Posterior cingulate gyrus (tissue), 11 donors: ENCODE measurements around the gene FAM149A.
A peak's percentile ranks its signal among the peaks of the same experiment; 100 is the strongest.

Source experiments
- DNase-seq, 10 donors: peaks; one replicate each; pipeline versions ENCODE4 v3.0.0 to v3.0.0-alpha.2; 2020 to 2021; ENCODE audit warnings: mixed read lengths in 3 of 10
- intact Hi-C: fragments of 100-400 bp; cut with DNase I; formaldehyde crosslinking; loops from one replicate; pipeline ENCODE4 v1.15.1; 2023

Gene FAM149A

DNA sequence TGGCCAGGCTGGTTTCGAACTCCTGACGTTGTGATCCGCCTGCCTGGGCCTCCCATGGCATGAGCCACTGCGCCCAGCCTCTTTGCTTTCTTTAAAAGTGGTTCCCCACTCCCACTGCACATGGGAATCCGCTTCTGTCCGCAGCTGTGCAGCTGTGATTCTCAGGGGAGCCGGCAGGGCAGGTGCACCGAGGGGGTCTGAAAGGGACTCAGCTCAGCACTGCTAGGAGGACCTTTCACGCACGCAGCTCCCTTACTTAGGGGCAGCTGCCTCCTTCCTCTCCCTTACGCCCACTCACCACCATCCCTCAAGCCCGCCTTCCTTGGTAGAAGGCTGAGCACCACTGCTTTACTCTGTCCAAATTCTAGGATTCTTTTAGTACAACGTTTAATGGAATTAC is 46.4 kb downstream of the FAM149A start:
- DNase-seq, result no peak
- intact Hi-C loops, result no loop called here

DNA sequence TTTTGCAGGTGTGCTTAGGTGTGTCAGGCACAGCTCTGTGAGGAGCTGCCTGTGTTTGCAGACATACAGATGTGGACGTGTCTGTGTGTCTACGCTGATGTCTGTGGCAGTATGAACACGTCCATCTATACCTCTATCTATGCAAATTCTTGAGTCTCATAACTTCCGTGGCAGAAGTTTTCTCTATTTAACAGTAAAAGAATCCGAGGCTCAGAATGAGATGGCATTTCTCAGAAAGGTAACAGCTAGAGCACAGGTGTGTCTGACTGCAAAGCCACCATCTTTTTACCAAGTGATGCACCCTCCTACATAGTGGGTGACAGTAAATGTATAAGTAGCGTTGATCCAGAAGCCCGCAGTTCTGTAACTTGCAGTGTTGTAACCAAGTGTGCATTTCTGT is 47.0 kb downstream of the FAM149A start:
- intact Hi-C loops, result no loop called here
- DNase-seq, result no peak

DNA sequence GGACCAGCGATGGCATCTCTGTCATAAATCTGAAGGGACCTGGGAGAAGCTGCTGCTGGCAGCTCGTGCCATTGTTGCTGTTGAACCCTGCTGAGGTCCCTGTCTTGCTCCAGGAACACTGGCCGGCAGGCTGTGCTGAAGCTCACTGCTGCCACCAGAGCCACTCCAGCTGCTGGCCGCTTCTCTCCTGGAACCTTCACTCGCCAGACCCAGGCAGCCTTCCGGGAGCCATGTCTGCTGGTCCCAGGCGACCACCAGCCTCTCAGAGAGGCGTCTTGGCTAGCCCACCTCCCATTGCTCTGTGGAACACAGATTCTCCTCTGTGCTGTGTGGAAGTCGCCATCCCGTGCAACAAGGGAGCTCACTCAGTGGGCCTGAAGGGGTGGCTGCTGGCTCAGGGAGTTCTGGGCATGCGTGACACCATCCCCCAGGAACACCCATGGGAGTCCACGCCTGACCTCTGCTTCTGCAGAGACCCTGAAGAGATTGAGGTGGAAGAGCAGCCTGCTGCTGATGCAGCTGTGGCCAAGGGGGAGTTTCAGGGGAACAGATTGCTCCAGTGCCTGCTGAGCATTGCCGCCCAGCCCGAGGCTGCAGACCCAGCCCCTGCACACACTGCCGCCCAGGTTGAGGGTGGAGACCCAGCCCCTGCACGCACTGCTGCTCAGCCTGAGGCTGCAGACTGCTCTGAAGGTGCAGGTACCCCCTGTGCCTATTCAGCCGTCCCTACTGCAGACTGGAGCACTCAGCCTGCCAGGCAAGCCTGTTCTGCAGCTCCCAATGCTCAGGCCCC is 53.7 kb downstream of the FAM149A start:
- peak in 1 of 10 donors; percentile 74 for DNase-seq
- intact Hi-C loops, result no loop called here

- DNase-seq, result no peak
- intact Hi-C loops, result no loop called here
These were observed 54.5 kb downstream of the FAM149A start for GRCh38 chr4:186158966-186159365.

- DNase-seq, result peak in 1 of 10 donors; percentile 9
- intact Hi-C loops, result no loop called here
These were observed 55.1 kb downstream of the FAM149A start for GRCh38 chr4:186159613-186160012.

DNA sequence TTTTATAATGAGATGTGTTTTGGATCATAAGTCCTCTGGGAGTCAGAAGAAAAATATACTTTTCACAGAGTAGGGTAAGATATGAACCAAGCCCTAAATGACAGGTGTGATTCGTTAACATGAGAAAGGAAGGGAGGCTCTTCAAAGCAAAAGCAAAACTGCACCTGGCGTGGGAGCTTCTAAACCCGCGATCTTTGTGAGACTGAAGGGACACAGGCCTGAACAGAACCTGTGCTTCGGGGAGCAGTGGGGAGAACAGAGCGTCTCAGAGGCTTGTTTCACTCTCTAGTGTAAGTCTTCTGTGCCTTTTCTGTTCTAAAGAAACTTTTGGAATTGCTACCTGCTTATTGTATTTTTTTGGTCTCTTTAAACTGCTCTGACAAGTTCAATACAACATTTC is 56.6 kb downstream of the FAM149A start:
- intact Hi-C loops, result no loop called here
- no peak for DNase-seq

DNA sequence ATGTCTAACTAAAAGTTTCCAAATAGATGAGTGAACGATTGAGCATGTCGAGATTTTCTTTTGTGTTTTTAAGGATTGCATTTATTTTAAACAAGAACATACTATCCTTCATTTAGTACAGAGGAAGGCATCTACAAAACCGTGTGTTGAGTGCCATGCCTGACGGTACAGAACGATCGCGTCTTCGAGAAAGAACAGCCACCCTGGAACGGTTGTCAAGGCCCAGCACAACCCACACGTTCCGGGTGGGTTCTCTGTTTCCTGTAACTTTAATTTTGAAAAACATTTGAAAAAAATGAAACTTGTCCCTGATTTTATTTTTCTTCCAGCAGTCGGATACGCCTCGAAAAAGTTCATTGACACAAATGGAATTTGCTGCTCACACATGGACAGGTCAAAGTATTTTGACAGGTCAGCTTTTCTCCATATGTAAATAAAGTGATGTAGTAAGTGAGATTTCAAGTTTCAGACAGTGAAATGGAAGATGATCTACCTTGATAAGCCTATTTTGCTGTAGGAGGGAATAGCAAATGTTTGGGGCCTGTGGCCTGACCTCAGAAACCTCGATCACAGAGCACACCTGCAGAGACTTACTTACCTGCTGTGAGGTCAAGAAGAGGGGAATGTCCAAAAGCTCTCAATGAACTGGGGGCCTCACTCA is 62.5 kb downstream of the FAM149A start:
- intact Hi-C loops, result no loop called here

DNA sequence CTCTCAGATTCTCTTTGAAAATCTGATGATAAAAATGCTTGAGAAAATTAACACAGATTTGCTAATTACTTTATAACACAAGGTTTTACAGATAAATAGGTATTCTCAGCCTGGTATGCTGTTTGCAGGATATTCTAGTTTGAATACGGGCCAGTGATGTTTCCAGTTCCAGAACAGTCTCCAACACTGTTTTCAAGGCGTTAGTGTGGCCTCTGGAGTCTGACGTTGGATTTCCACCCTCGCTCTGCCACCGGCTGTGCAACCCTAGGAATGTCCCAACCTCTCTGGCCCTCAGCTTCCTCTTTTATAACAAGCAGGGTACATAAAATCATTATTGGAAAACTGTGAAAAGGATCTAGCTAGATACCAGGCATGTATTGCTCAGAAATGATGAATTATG is 63.1 kb downstream of the FAM149A start:
- intact Hi-C loops, result no loop called here
- no peak for DNase-seq

More for the DNA sequence above, 62.5 kb downstream of the FAM149A start:
- no peak for DNase-seq

DNA sequence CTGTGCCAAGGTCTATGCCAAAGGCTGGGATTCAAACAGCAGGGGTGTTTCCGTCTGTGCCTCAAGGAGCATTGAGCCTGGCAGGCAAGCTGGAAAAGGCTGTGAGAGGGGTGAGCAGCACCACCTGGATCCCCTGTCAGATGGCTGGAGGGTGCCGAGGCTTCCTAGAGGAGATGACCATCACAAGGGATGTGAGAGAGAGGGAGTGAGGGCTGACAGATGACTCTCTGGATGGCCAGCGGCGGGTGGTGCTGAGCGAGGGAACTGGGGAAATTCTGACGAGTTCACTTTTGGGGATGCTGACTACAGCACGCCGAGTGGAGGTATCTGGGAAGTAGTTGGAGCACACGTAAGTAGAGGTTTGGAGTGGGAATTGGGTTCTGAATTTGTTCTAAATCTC is 64.2 kb downstream of the FAM149A start:
- intact Hi-C loops, result no loop called here
- peak in 1 of 10 donors; percentile 46 for DNase-seq

GRCh38 chr4:186169333-186169944 is 64.9 kb downstream of the FAM149A start:
- peak in 1 of 10 donors; percentile 61 for DNase-seq
- intact Hi-C loops, result no loop called here

- intact Hi-C loops, result no loop called here
- peak in 1 of 10 donors; percentile 34 for DNase-seq
These were observed 65.7 kb downstream of the FAM149A start for GRCh38 chr4:186169945-186170802.

DNA sequence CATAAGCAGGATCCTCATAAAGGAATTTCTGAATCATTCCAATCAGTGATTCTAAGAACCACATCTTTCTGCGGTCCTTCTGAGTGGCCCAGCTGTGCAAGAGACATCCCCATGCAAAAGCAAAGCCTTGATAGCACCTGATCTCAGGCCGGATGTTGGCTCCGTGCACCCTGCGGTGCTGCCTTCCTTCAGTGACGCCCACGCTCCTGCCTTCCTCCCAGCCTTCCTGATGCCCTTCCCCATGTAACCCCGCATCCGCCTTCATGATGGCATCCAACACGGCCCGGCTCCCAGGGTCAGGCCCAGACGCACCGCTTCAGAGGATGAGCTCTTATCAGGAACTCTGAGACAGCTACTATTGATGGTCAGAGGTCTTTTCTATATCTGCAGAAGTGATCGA is 66.5 kb downstream of the FAM149A start:
- peak in 1 of 10 donors; percentile 56 for DNase-seq
- intact Hi-C loops, result no loop called here

- DNase-seq, result no peak
- intact Hi-C loops, result no loop called here
These were observed 68.0 kb downstream of the FAM149A start for GRCh38 chr4:186172546-186172945.

GRCh38 chr4:186188107-186188506 is 83.6 kb downstream of the FAM149A start:
- DNase-seq, result no peak
- intact Hi-C loops, result no loop called here

DNA sequence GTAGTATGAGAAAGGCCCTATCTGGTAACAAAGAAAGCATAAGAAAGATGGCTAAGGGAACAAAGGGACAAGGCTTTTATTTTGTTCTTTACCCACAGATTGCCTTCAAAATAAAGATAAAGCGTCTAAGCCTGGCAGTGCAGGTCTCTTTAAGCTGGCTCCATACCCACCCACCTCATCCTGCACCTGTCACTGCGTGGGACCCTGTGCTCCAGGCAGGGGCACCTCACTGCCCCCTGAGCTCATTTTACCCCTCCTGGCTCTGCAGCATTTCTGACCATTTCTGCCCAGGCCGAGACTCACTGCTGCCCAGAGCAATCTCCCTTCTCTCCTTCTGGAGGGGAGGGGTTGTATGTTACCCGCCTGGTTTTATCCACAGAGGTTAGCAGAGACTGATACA is 85.2 kb downstream of the FAM149A start:
- intact Hi-C loops, result loop anchor here (2.0 kb wide), 1 partner anchor 45 kb away; no protein-coding TSS in a partner anchor
- DNase-seq, result no peak

GRCh38 chr4:186190581-186191199 is 86.2 kb downstream of the FAM149A start:
- peak in 7 of 10 donors; percentile 40 to 90 (median 50) for DNase-seq
- intact Hi-C loops, result loop anchor here (2.0 kb wide), 1 partner anchor 46 kb away; no protein-coding TSS in a partner anchor

GRCh38 chr4:186191200-186192065 is 86.9 kb downstream of the FAM149A start, which contains the start of gene CYP4V2:
Gene CYP4V2 (plus strand): TSS chr4:186191567. CDS start chr4:186191824, 257 bp downstream.
- peak; percentile 58 to 96 (median 74) for DNase-seq
- intact Hi-C loops, result loop anchor here (2.0 kb wide), 1 partner anchor 47 kb away; no protein-coding TSS in a partner anchor

DNA sequence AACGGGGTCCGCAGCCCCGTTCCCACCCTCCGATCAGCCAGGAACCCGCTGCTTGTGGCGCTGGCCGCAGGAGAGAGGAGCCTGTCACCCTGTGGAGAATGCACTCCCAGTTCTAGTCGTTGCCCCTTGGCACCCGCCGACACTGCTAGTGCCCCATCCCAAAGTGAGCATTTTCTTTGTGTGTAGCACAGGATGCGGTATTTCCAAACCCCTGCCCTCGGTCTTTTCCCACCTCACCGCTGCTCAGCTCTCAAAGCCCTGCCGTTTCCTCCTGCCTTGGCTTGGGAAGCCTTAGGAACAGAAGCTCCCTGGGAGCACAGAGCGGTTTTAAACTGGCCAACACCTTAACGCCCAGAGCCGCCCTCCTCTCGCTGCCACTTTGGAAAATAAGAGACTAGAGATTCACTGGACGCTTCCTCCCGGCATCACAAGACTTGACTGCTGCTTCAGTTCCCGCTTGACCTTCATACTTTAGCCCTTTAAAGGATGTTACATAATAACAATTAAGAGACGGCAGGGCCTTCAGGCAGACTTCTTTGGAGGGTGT is 87.6 kb downstream of the FAM149A start:
- intact Hi-C loops, result no loop called here

More for the DNA sequence above, 87.6 kb downstream of the FAM149A start:
- peak in 8 of 10 donors; percentile 14 to 87 (median 39) for DNase-seq
